ENCODE data around the gene POU6F2. TPM values are rescaled to one million over a fixed set of nuclear protein-coding genes. Genes with fewer than 3 reads are reported as not detected.

POU6F2 gene
- total RNA-seq, 1 donor from 2014 or later: 34.7 TPM

DNA sequence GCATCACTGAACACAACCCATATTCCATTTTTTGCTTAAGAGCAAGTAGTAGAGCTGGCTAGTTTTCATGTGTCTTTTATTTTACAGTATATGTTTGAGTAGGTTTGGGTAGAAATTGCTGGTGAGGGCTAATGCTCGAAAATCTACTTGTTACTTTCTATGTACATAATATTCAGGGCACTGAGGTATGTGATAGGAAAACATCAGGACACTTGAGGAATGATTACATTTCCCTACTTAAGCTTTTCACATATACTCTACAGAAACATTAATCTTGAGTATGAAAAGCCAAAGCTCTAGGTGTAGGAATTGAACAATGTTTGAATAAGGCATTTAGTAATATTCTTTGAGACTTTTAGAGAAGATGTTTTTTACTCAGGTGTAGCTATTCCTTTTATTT lies 73.6 kb downstream of the POU6F2 start:
- no peak for DNase-seq
- Mint-ChIP-seq H3K27ac (ENCODE audit: unreplicated experiment) (no peak overlapping the region), H3K27me3 (ENCODE audit: unreplicated experiment) (no peaks in the 10 kb centered on the region), H3K9me3 (ENCODE audit: unreplicated experiment) (no peaks in the 10 kb centered on the region), H3K36me3 (ENCODE audit: unreplicated experiment) (peaks cover 7% of the 10 kb centered on the region), H3K4me3 (ENCODE audit: unreplicated experiment) (no peak overlapping the region), H3K4me1 (ENCODE audit: low read depth, unreplicated experiment) (peaks cover 4% of the 10 kb centered on the region)
- TF ChIP-seq, protein P1, sequence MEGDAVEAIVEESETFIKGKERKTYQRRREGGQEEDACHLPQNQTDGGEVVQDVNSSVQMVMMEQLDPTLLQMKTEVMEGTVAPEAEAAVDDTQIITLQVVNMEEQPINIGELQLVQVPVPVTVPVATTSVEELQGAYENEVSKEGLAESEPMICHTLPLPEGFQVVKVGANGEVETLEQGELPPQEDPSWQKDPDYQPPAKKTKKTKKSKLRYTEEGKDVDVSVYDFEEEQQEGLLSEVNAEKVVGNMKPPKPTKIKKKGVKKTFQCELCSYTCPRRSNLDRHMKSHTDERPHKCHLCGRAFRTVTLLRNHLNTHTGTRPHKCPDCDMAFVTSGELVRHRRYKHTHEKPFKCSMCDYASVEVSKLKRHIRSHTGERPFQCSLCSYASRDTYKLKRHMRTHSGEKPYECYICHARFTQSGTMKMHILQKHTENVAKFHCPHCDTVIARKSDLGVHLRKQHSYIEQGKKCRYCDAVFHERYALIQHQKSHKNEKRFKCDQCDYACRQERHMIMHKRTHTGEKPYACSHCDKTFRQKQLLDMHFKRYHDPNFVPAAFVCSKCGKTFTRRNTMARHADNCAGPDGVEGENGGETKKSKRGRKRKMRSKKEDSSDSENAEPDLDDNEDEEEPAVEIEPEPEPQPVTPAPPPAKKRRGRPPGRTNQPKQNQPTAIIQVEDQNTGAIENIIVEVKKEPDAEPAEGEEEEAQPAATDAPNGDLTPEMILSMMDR (IDR thresholded peaks at IDR 0.05; ENCODE audit: partially characterized antibody, unreplicated experiment): no peak

DNA sequence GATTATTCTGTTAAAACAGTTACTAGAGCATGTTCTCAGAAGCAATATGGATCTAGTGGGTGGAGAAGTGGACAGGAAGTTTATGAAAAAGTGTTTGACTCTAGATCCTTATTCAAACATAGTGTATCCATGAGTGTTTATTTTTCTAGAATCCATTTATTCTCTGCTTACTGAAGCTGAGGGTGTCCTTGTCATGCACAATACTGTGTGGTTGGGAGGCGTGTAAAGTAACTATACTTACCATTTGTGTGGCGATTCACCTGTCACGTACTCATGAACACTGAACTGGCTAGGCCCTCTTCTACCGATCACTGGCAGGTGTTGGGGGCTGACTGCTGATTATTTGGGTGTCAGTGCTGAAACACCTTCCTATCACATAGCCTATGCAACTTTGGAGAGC lies 74.0 kb downstream of the POU6F2 start:
- no peak overlapping the region for H3K4me3 Mint-ChIP-seq (ENCODE audit: unreplicated experiment)
- H3K36me3 Mint-ChIP-seq (ENCODE audit: unreplicated experiment): peaks cover 7% of the 10 kb centered on the region
- no peak overlapping the region for H3K27ac Mint-ChIP-seq (ENCODE audit: unreplicated experiment)
- H3K27me3 Mint-ChIP-seq (ENCODE audit: unreplicated experiment): no peaks in the 10 kb centered on the region
- DNase-seq: no peak
- H3K9me3 Mint-ChIP-seq (ENCODE audit: unreplicated experiment): no peaks in the 10 kb centered on the region
- peaks cover 4% of the 10 kb centered on the region for H3K4me1 Mint-ChIP-seq (ENCODE audit: low read depth, unreplicated experiment)
- TF ChIP-seq, protein P1 (IDR thresholded peaks at IDR 0.05; ENCODE audit: partially characterized antibody, unreplicated experiment): no peak

- DNase-seq: no peak
- H3K9me3 Mint-ChIP-seq (ENCODE audit: unreplicated experiment): no peaks in the 10 kb centered on the region
- no peak overlapping the region for H3K4me3 Mint-ChIP-seq (ENCODE audit: unreplicated experiment)
- H3K36me3 Mint-ChIP-seq (ENCODE audit: unreplicated experiment): no peaks in the 10 kb centered on the region
- no peaks in the 10 kb centered on the region for H3K27me3 Mint-ChIP-seq (ENCODE audit: unreplicated experiment)
- H3K27ac Mint-ChIP-seq (ENCODE audit: unreplicated experiment): no peak overlapping the region
- TF ChIP-seq, protein P1 (IDR thresholded peaks at IDR 0.05; ENCODE audit: partially characterized antibody, unreplicated experiment): no peak
- H3K4me1 Mint-ChIP-seq (ENCODE audit: low read depth, unreplicated experiment): peaks cover 4% of the 10 kb centered on the region
These were observed 77.0 kb downstream of the POU6F2 start for GRCh38 chr7:39054731-39055130.

GRCh38 chr7:39056153-39056552 lies 78.4 kb downstream of the POU6F2 start:
- DNase-seq: no peak
- Mint-ChIP-seq H3K4me1 (ENCODE audit: low read depth, unreplicated experiment) (peaks cover 4% of the 10 kb centered on the region), H3K27me3 (ENCODE audit: unreplicated experiment) (no peaks in the 10 kb centered on the region), H3K4me3 (ENCODE audit: unreplicated experiment) (no peak overlapping the region), H3K36me3 (ENCODE audit: unreplicated experiment) (no peaks in the 10 kb centered on the region), H3K27ac (ENCODE audit: unreplicated experiment) (no peak overlapping the region), H3K9me3 (ENCODE audit: unreplicated experiment) (no peaks in the 10 kb centered on the region)
- TF ChIP-seq, protein P1 (IDR thresholded peaks at IDR 0.05; ENCODE audit: partially characterized antibody, unreplicated experiment): no peak

DNA sequence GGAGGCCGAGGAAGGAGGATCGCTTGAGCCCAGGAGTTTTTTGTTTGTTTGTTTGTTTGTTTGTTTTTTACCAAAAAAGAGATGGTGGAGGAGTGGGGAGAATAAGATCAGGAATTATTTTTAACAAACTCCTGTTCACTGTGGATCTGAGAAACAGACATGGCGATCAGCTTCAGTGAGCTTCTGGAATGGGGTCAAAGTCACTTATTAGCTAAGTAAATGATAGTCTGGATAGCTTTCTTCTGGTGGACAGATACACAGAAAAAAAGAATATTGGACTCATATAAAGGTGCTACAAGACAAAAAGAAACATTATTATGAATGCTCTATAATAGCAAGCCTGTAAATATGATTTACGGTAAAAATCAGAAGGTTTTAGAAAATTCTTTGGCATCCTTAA lies 85.1 kb downstream of the POU6F2 start:
- Mint-ChIP-seq H3K27me3 (ENCODE audit: unreplicated experiment) (no peaks in the 10 kb centered on the region), H3K4me1 (ENCODE audit: low read depth, unreplicated experiment) (no peaks in the 10 kb centered on the region), H3K4me3 (ENCODE audit: unreplicated experiment) (no peak overlapping the region), H3K9me3 (ENCODE audit: unreplicated experiment) (no peaks in the 10 kb centered on the region), H3K27ac (ENCODE audit: unreplicated experiment) (no peak overlapping the region), H3K36me3 (ENCODE audit: unreplicated experiment) (no peaks in the 10 kb centered on the region)
- no peak for DNase-seq
- TF ChIP-seq, protein P1 (IDR thresholded peaks at IDR 0.05; ENCODE audit: partially characterized antibody, unreplicated experiment): no peak
